SK-N-SH (cell line): ENCODE measurements around the gene AATF. TPM values are rescaled to one million over a fixed set of nuclear protein-coding genes. Genes with fewer than 3 reads are reported as not detected.

ENCODE experiments used
- CTCF ChIA-PET: fragments of 300-600, 350-600 bp; formaldehyde crosslinking; extraction: SDS; loops from one replicate; lab custom pipeline; 2021; lab: Yijun Ruan, JAX
- POLR2A ChIA-PET: fragments of 350-600 bp; sonication (Branson Sonifier 250); formaldehyde crosslinking; extraction: SDS; loops from one replicate; lab custom pipeline; 2020; ENCODE audit warnings: antibody characterized with exemption, inconsistent platforms; lab: Yijun Ruan, JAX
- DNase-seq: peaks from one replicate; pipeline ENCODE4 v3.0.0; 2012
- H2AFZ ChIP-seq: fragments of 200-600 bp; sonication (generic); 2 replicates; pipeline ENCODE4 v1.8.1; 2016; ENCODE audit warnings: antibody characterized with exemption, mild to moderate bottlenecking, low read depth
- H3F3A ChIP-seq: fragments of 200-600 bp; sonication (generic); replicated peaks from 2 replicates; pipeline ENCODE3; 2016; ENCODE audit warnings: antibody characterized with exemption, mild to moderate bottlenecking; ENCODE audit not compliant: insufficient read depth
- H3K27ac ChIP-seq, 2 experiments: fragments of 200-500 bp in 1 of 2; fragments of 200-600 bp in 1 of 2; sonication (Bioruptor generic) in 1 of 2; sonication (generic), shearing (Covaris generic) in 1 of 2; 2 replicates each; pipeline versions ENCODE4 v1.5.1 to v1.6.1; 2014 to 2016; ENCODE audit warnings: low read depth in 2 of 2, inconsistent platforms in 1 of 2, low read length in 1 of 2, mild to moderate bottlenecking in 1 of 2, mixed read lengths in 1 of 2
- H3K27me3 ChIP-seq: fragments of 200-600 bp; sonication (generic), shearing (Covaris generic); 2 replicates; pipeline ENCODE4 v1.6.1; 2016; ENCODE audit warnings: mixed run types; ENCODE audit not compliant: insufficient read depth
- H3K36me3 ChIP-seq, 2 experiments: fragments of 200-500 bp in 1 of 2; fragments of 200-600 bp in 1 of 2; sonication (Bioruptor generic) in 1 of 2; sonication (generic) in 1 of 2; replicated peaks in 1 of 2; 2 replicates each; pipeline versions ENCODE3 to v1.5.1; 2014 to 2016; ENCODE audit warnings: low read length in 1 of 2, mild to moderate bottlenecking in 1 of 2; ENCODE audit not compliant: insufficient read depth in 2 of 2, control insufficient read depth in 1 of 2
- H3K4me1 ChIP-seq, 2 experiments: fragments of 200-500 bp in 1 of 2; fragments of 200-600 bp in 1 of 2; sonication (Bioruptor generic) in 1 of 2; sonication (generic), shearing (Covaris generic) in 1 of 2; 2 replicates each; pipeline versions ENCODE4 v1.5.1 to v1.6.1; 2014 to 2016; ENCODE audit warnings: low read depth in 1 of 2, low read length in 1 of 2, mixed run types in 1 of 2; ENCODE audit not compliant: insufficient read depth in 2 of 2, control insufficient read depth in 1 of 2
- H3K4me2 ChIP-seq: fragments of 200-600 bp; sonication (generic), shearing (Covaris generic); 2 replicates; pipeline ENCODE4 v1.6.1; 2017; ENCODE audit warnings: mixed run types
- H3K4me3 ChIP-seq, 2 experiments: fragments of 200-500 bp in 1 of 2; fragments of 200-600 bp in 1 of 2; sonication (Bioruptor generic) in 1 of 2; sonication (generic), shearing (Covaris generic) in 1 of 2; 2 replicates each; pipeline versions ENCODE4 v1.5.1 to v1.8.1; 2014 to 2016; ENCODE audit warnings: low read depth in 2 of 2, inconsistent platforms in 1 of 2, low read length in 1 of 2, mild to moderate bottlenecking in 1 of 2, mixed read lengths in 1 of 2, moderate library complexity in 1 of 2
- H3K79me2 ChIP-seq: fragments of 200-600 bp; sonication (generic); 2 replicates; pipeline ENCODE4 v1.8.1; 2017; ENCODE audit warnings: mild to moderate bottlenecking; ENCODE audit not compliant: insufficient read depth
- H3K9ac ChIP-seq: fragments of 200-600 bp; sonication (generic); 2 replicates; pipeline ENCODE4 v1.6.1; 2017; ENCODE audit warnings: mixed run types
- H3K9me2 ChIP-seq: fragments of 200-600 bp; sonication (generic); 2 replicates; pipeline ENCODE4 v1.6.1; 2017; ENCODE audit warnings: mixed run types
- H3K9me3 ChIP-seq: fragments of 200-600 bp; sonication (generic); 2 replicates; pipeline ENCODE4 v1.6.1; 2017; ENCODE audit warnings: mixed run types, mild to moderate bottlenecking, moderate library complexity
- H4K20me1 ChIP-seq: fragments of 200-600 bp; sonication (generic); 2 replicates; pipeline ENCODE4 v1.6.1; 2017; ENCODE audit warnings: mild to moderate bottlenecking, mixed run types; ENCODE audit not compliant: insufficient read depth
- ELF1 ChIP-seq: IDR thresholded peaks from 2 replicates; pipeline ENCODE4 v1.4.0; 2012
- FOXM1 ChIP-seq: IDR thresholded peaks from 2 replicates; pipeline ENCODE4 v1.4.0; 2012; ENCODE audit warnings: low read depth, mild to moderate bottlenecking
- MEF2A ChIP-seq: IDR thresholded peaks from 2 replicates; pipeline ENCODE4 v1.4.0; 2012; ENCODE audit warnings: low read depth, borderline replicate concordance
- NRF1 ChIP-seq: IDR thresholded peaks from 2 replicates; pipeline ENCODE4 v1.6.1; 2012; ENCODE audit warnings: low read depth, mild to moderate bottlenecking, low read length
- RFX5 ChIP-seq: IDR thresholded peaks from 2 replicates; pipeline ENCODE4 v1.6.1; 2012; ENCODE audit warnings: mild to moderate bottlenecking, improper control_type of control experiment, low read length
- TAF1 ChIP-seq: IDR thresholded peaks from 2 replicates; pipeline ENCODE4 v1.6.1; 2012; ENCODE audit warnings: low read depth, mild to moderate bottlenecking, low read length, moderate library complexity, borderline replicate concordance
- YY1 ChIP-seq: IDR thresholded peaks from 2 replicates; pipeline ENCODE4 v1.4.0; 2012; ENCODE audit warnings: low read depth, mild to moderate bottlenecking
- WGBS: methylation state at CpG from one replicate; pipeline ENCODE4 v1.1.6; 2017; ENCODE audit warnings: low lambda C conversion rate; 5-methylcytosine and 5-hydroxymethylcytosine counted together
- polyA plus RNA-seq, 3 experiments: library from polyadenylated mRNA; depleted of rRNA; stranded (reverse); fragments of >200 nt; gene quantifications; 2 replicates each; pipeline ENCODE4 v1.2.3, GENCODE V29; 2012
- TF ChIP-seq, protein P1 (sequence below): IDR thresholded peaks from 2 replicates; pipeline ENCODE4 v1.4.0; 2012; ENCODE audit warnings: low read depth, borderline replicate concordance
- TF ChIP-seq, protein P2 (sequence below): fragments of 150-350 bp; IDR thresholded peaks from 2 replicates; pipeline ENCODE4 v1.6.1; 2016; ENCODE audit warnings: mild to moderate bottlenecking, low read depth, low read length
- TF ChIP-seq, protein P3 (sequence below): IDR thresholded peaks from 2 replicates; pipeline ENCODE4 v1.6.1; 2012; ENCODE audit warnings: mild to moderate bottlenecking, low read depth, low read length, moderate library complexity

The AATF gene
- polyA plus RNA-seq, 1 of the 3 experiments (the other 2 are of a cell fraction): 18.8 TPM

DNA sequence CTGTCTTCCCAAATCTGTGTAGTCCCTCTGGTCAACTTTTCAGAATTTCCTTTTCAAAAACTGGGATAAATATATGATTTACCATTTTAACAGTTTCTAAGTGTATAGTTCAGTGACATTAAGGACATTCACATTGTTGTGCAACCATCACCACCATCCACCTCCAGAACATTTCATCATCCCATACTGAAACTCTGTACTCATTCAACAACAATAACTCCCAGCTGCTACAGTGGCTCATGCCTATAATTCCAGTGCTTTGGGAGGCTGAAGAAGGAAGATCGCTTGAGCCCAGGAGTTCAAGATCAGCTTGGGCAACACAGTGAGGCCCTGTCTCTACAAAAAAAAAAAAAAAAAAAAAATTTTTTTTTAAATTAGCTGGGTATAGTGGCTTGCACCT, 131.0 kb downstream of the AATF start (continued):
- TF ChIP-seq, protein P1, sequence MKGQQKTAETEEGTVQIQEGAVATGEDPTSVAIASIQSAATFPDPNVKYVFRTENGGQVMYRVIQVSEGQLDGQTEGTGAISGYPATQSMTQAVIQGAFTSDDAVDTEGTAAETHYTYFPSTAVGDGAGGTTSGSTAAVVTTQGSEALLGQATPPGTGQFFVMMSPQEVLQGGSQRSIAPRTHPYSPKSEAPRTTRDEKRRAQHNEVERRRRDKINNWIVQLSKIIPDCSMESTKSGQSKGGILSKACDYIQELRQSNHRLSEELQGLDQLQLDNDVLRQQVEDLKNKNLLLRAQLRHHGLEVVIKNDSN: no peak

DNA sequence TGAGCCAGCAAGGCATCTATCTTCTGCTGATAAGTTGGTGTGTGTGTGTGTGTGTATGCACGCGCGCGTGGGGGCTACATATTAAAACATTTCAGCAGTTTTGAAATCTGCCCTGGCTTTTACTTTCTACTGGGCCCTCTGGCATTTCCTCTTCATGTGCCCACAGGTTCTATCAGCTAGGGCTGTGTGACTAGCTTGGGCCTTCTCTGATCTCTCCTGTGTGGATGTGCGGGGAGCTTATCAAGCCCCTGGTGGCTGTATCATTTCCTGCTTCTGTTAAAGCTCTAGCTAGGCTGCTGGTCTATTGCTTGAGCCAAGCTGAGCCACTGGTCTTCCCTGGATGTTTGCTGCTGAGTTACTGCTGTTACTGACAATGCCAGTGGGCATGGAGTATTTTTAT, 132.5 kb downstream of the AATF start:
- H3K27me3 ChIP-seq: no peaks in the 10 kb centered on the region
- CTCF ChIA-PET: interaction anchor here (1.2 kb wide), 1 partner anchor 159 kb away, joined by 3 read pairs; no protein-coding TSS in a partner anchor

More for the DNA sequence above, 132.5 kb downstream of the AATF start:
- 96% methylated on average over 5 of the region's 5 CpGs for whole genome bisulfite sequencing
- peaks cover 0 to 19% of the 10 kb centered on the region in 2 experiments for H3K36me3 ChIP-seq
- H3K27ac ChIP-seq: no peak overlapping the region
- DNase-seq: no peak
- H3K79me2 ChIP-seq: no peaks in the 10 kb centered on the region
- POLR2A ChIA-PET: no interaction called here
- H3K9ac ChIP-seq: no peak overlapping the region
- no peaks in the 10 kb centered on the region for H4K20me1 ChIP-seq
- H3K4me1 ChIP-seq: no peaks in the 10 kb centered on the region
- no peak overlapping the region for H3K4me2 ChIP-seq
- TF ChIP-seq, protein P2, sequence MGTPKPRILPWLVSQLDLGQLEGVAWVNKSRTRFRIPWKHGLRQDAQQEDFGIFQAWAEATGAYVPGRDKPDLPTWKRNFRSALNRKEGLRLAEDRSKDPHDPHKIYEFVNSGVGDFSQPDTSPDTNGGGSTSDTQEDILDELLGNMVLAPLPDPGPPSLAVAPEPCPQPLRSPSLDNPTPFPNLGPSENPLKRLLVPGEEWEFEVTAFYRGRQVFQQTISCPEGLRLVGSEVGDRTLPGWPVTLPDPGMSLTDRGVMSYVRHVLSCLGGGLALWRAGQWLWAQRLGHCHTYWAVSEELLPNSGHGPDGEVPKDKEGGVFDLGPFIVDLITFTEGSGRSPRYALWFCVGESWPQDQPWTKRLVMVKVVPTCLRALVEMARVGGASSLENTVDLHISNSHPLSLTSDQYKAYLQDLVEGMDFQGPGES: no peak
- TF ChIP-seq, protein P3, sequence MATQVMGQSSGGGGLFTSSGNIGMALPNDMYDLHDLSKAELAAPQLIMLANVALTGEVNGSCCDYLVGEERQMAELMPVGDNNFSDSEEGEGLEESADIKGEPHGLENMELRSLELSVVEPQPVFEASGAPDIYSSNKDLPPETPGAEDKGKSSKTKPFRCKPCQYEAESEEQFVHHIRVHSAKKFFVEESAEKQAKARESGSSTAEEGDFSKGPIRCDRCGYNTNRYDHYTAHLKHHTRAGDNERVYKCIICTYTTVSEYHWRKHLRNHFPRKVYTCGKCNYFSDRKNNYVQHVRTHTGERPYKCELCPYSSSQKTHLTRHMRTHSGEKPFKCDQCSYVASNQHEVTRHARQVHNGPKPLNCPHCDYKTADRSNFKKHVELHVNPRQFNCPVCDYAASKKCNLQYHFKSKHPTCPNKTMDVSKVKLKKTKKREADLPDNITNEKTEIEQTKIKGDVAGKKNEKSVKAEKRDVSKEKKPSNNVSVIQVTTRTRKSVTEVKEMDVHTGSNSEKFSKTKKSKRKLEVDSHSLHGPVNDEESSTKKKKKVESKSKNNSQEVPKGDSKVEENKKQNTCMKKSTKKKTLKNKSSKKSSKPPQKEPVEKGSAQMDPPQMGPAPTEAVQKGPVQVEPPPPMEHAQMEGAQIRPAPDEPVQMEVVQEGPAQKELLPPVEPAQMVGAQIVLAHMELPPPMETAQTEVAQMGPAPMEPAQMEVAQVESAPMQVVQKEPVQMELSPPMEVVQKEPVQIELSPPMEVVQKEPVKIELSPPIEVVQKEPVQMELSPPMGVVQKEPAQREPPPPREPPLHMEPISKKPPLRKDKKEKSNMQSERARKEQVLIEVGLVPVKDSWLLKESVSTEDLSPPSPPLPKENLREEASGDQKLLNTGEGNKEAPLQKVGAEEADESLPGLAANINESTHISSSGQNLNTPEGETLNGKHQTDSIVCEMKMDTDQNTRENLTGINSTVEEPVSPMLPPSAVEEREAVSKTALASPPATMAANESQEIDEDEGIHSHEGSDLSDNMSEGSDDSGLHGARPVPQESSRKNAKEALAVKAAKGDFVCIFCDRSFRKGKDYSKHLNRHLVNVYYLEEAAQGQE: no peak
- TF ChIP-seq RFX5 (no peak), FOXM1 (no peak), YY1 (no peak), NRF1 (no peak), MEF2A (no peak), ELF1 (no peak), TAF1 (no peak)
- no peak overlapping the region for H2AFZ ChIP-seq
- H3K9me3 ChIP-seq: no peaks in the 10 kb centered on the region
- H3K4me3 ChIP-seq: no peak overlapping the region
- H3F3A ChIP-seq: no peaks in the 10 kb centered on the region
- no peaks in the 10 kb centered on the region for H3K9me2 ChIP-seq
